Mesothelial cell of epicardium (in vitro differentiated cells): ENCODE measurements around the gene GAST. TPM values are rescaled to one million over a fixed set of nuclear protein-coding genes. Genes with fewer than 3 reads are reported as not detected.

Experiments
- DNase-seq, 2 experiments: peaks; one replicate each; pipeline ENCODE4 v3.0.0; 2021; ENCODE audit warnings: low spot score in 2 of 2; ENCODE audit not compliant: unreplicated experiment in 2 of 2
- H3K27ac Mint-ChIP-seq: 2 replicates; pipeline ENCODE4 v1.8.0; 2021; ENCODE audit warnings: mixed read lengths
- H3K27me3 Mint-ChIP-seq: 2 replicates; pipeline ENCODE4 v1.8.0; 2021; ENCODE audit warnings: low read depth, mixed read lengths
- H3K36me3 Mint-ChIP-seq: 2 replicates; pipeline ENCODE4 v1.8.0; 2021; ENCODE audit warnings: mixed read lengths
- H3K4me1 Mint-ChIP-seq: 2 replicates; pipeline ENCODE4 v1.8.0; 2021; ENCODE audit warnings: mixed read lengths
- H3K4me3 Mint-ChIP-seq: 2 replicates; pipeline ENCODE4 v1.8.0; 2021; ENCODE audit warnings: mild to moderate bottlenecking, moderate library complexity, mixed read lengths
- H3K9me3 Mint-ChIP-seq: 2 replicates; pipeline ENCODE4 v1.8.0; 2021; ENCODE audit warnings: mixed read lengths
- CTCF ChIP-seq: fragments of 200-600 bp; sonication (generic); IDR thresholded peaks from one replicate; pipeline ENCODE4 v1.5.0; 2021; ENCODE audit warnings: antibody characterized with exemption; ENCODE audit not compliant: unreplicated experiment
- total RNA-seq: library from RNA; stranded (reverse); gene quantifications from 3 replicates; pipeline ENCODE4 v1.2.1, GENCODE V29; 2021

GAST gene
- total RNA-seq, 1 donor from 2014 or later: not detected

GRCh38 chr17:41676058-41676419 lies 36.1 kb upstream of the GAST start:
- no peak for DNase-seq
- Mint-ChIP-seq H3K36me3 (no peaks in the 10 kb centered on the region), H3K27me3 (no peaks in the 10 kb centered on the region), H3K4me1 (peaks cover 19% of the 10 kb centered on the region), H3K9me3 (peaks cover 6% of the 10 kb centered on the region), H3K27ac (peak overlapping the region; percentile 15), H3K4me3 (no peak overlapping the region)
- no peak for TF ChIP-seq CTCF

GRCh38 chr17:41678411-41678906 lies 33.7 kb upstream of the GAST start:
- H3K4me1 Mint-ChIP-seq: peaks cover 26% of the 10 kb centered on the region
- H3K4me3 Mint-ChIP-seq: no peak overlapping the region
- no peaks in the 10 kb centered on the region for H3K36me3 Mint-ChIP-seq
- peak overlapping the region; percentile 54 for H3K27ac Mint-ChIP-seq
- peaks cover 6% of the 10 kb centered on the region for H3K9me3 Mint-ChIP-seq
- no peak for DNase-seq
- no peaks in the 10 kb centered on the region for H3K27me3 Mint-ChIP-seq
- no peak for TF ChIP-seq CTCF

GRCh38 chr17:41678907-41679739 lies 33.0 kb upstream of the GAST start:
- peaks cover 32% of the 10 kb centered on the region for H3K4me1 Mint-ChIP-seq
- H3K4me3 Mint-ChIP-seq: no peak overlapping the region
- H3K36me3 Mint-ChIP-seq: no peaks in the 10 kb centered on the region
- DNase-seq: no peak
- H3K27ac Mint-ChIP-seq: peak overlapping the region; percentile 54
- no peaks in the 10 kb centered on the region for H3K27me3 Mint-ChIP-seq
- TF ChIP-seq CTCF: no peak
- peaks cover 6% of the 10 kb centered on the region for H3K9me3 Mint-ChIP-seq

- no peak overlapping the region for H3K27ac Mint-ChIP-seq
- peaks cover 34% of the 10 kb centered on the region for H3K4me1 Mint-ChIP-seq
- no peak for DNase-seq
Observed at GRCh38 chr17:41679740-41680425, 32.2 kb upstream of the GAST start.

More at GRCh38 chr17:41679740-41680425, 32.2 kb upstream of the GAST start:
- H3K4me3 Mint-ChIP-seq: no peak overlapping the region
- H3K9me3 Mint-ChIP-seq: peaks cover 6% of the 10 kb centered on the region
- no peak for TF ChIP-seq CTCF
- no peaks in the 10 kb centered on the region for H3K36me3 Mint-ChIP-seq
- no peaks in the 10 kb centered on the region for H3K27me3 Mint-ChIP-seq
